Fibroblast of the conjunctiva (primary cell): ENCODE results near the gene PAX6.
"Not testable (repeated sequence)": the region's sequence is repeated elsewhere in the genome, so short reads cannot be mapped to it uniquely, and the experiment has no call there.

ENCODE experiments used
- DNase-seq: peaks from one replicate; pipeline ENCODE4 v3.0.0-alpha.2; 2010; ENCODE audit warnings: low read depth

Gene PAX6

GRCh38 chr11:31767685-31768084, 43.4 kb downstream of the PAX6 start:
- no peak for DNase-seq

DNA sequence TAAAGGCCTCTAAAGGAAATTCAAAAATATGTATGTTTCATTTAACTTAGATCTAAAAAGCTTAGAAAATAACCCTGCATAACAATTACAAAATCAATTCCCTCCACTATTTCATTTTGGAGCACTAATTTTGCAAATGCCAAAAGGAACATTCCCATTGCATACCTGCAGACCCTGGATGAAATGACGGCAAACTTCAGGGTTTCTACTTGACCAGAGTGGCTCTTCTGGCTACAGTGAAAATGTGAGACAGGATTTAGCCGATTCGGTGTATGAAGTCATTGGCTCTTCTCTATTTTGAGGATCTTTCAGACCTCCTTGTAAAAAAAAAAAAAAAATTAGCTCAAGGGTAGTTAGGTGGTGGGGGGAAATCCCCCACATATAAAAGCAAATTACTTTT, 44.1 kb downstream of the PAX6 start:
- no peak for DNase-seq

DNA sequence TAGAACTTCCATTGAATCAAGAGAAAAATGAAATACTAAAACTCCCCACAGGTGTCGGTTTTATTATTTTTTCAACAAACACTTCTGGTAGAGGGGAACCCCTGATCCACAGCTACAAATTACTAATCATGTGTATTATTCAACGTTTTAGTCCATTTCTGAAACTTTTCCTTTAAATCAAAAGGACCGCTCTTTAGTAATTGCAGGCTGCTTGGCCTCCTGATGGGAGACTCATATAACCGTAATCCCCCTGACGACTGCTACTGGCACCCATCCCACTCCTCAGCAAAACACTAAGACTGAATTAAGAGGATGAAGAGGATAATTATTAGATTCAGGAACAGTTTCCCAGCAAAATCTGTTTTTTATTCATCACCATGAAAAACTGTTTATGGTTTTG, 46.4 kb downstream of the PAX6 start:
- no peak for DNase-seq

GRCh38 chr11:31764261-31764660, 46.9 kb downstream of the PAX6 start:
- no peak for DNase-seq

- no peak for DNase-seq
These were observed 47.8 kb downstream of the PAX6 start for GRCh38 chr11:31763296-31763695.

DNA sequence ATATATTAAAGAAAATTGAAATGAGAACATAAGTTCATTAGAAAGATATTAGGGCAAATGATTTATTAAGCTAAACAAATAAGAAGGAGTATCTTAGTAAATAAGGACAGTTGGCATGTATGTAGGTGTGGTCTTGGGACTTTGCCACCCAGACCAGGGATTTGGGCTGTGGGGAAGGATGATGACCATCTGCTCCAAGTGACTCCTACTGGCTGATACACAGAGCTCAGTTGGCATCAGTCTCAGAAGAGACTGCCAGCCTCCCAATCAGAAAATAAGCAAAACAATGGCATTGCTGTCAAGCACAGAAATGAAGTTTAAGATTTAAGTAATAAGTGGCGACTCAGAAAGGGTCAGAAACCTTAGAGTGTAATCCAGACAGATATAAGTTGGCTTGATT, 49.5 kb downstream of the PAX6 start:
- no peak for DNase-seq

DNA sequence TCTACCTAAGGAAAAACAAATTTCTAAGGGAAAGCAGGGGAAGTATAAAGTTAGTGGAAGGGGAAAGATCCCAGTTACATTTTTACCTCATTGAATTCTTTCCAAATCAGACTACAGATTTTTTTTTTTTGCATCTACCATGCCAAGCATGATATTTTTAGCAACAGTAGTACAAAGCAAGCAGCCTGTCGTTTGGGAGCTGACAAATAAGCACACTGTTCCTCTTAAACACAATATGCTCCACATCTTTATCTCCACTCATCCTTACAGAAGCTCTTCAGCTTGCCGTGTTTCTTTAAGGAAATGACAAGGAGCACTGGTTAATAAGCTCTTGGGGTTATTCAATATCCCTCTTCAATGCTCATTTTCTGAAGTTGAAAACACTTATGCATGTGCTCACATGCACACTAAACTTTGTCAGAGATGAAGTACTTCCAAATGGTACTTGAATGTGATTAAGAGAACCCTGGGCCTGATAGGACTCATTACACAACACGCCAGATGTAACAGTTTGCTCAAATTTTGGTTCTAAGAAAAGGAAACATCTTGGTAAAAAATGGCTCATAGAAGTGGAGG, 53.8 kb downstream of the PAX6 start:
- no peak for DNase-seq

DNA sequence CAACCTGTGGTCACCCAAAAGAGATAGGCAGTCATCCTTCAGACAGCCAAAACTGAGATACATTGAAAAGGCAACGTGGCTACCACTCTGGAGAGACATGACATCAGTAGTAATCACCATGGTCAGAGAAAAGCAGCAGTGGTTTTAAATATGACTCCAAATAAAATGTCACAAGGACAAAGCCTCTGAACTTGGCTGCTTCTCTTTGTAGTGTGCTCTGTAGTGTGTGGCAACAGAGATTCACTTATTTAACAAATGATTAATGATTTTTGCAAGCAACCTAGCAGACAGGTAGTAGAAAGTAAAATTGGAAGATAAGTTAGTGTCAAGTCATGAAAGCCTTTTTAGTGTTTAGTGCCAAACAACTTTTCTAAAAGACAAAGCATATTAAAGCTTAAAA, 63.5 kb downstream of the PAX6 start:
- no peak for DNase-seq

DNA sequence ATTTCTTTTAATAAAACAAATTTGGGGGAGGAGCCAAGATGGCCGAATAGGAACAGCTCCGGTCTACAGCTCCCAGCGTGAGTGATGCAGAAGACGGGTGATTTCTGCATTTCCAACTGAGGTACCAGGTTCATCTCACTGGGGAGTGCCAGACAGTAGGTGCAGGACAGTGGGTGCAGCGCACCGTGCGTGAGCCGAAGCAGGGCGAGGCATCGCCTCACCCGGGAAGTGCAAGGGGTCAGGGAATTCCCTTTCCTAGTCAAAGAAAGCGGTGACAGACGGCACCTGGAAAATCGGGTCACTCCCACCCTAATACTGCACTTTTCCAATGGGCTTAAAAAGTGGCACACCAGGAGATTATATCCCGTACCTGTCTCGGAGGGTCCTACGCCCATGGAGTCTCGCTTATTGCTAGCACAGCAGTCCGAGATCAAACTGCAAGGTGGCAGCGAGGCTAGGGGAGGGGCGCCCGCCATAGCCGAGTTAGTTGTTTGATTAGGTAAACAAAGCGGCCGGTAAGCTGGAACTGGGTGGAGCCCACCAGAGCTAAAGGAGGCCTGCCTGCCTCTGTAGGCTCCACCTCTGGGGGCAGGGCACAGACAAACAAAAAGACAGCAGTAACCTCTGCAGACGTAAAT, 70.3 kb downstream of the PAX6 start:
- not testable (repeated sequence) for DNase-seq

GRCh38 chr11:31740131-31740530, 71.0 kb downstream of the PAX6 start:
- no peak for DNase-seq
